NK-92 (cell line): ENCODE results near the gene IER5L.
A peak's percentile ranks its signal among the peaks of the same experiment; 100 is the strongest.

ENCODE experiments used
- DNase-seq: peaks from one replicate; lab custom pipeline; 2025; ENCODE audit not compliant: unreplicated experiment; lab: John Stamatoyannopoulos, UW

The IER5L gene

GRCh38 chr9:129177791-129178567 lies at the start of gene IER5L:
Gene IER5L, minus strand, starts transcription at chr9:129178261. Its CDS starts 209 bp downstream, at chr9:129178052.
- peak; percentile 40 for DNase-seq

GRCh38 chr9:129227843-129228189 lies 49.8 kb upstream of the IER5L start:
- no peak for DNase-seq

- no peak for DNase-seq
Measured at GRCh38 chr9:129225815-129226214, 47.8 kb upstream of the IER5L start.

- no peak for DNase-seq
Measured at GRCh38 chr9:129225490-129225778, 47.4 kb upstream of the IER5L start.

- no peak for DNase-seq
Measured at GRCh38 chr9:129224618-129225489, 46.8 kb upstream of the IER5L start.

GRCh38 chr9:129223551-129224208 lies 45.6 kb upstream of the IER5L start:
- DNase-seq = no peak

GRCh38 chr9:129222819-129223218 lies 44.8 kb upstream of the IER5L start:
- no peak for DNase-seq

GRCh38 chr9:129221979-129222635 lies 44.0 kb upstream of the IER5L start:
- no peak for DNase-seq

GRCh38 chr9:129221233-129221632 lies 43.2 kb upstream of the IER5L start:
- DNase-seq = no peak

GRCh38 chr9:129220771-129221170 lies 42.7 kb upstream of the IER5L start:
- DNase-seq = no peak

- no peak for DNase-seq
Measured at GRCh38 chr9:129218918-129219317, 40.9 kb upstream of the IER5L start.

GRCh38 chr9:129218272-129218625 lies 40.2 kb upstream of the IER5L start:
- no peak for DNase-seq

- DNase-seq = no peak
Measured at GRCh38 chr9:129213551-129213950, 35.5 kb upstream of the IER5L start.

GRCh38 chr9:129211686-129212085 lies 33.6 kb upstream of the IER5L start:
- DNase-seq = no peak

GRCh38 chr9:129210125-129210524 lies 32.1 kb upstream of the IER5L start:
- no peak for DNase-seq

GRCh38 chr9:129209580-129209979 lies 31.5 kb upstream of the IER5L start:
- no peak for DNase-seq

- no peak for DNase-seq
Measured at GRCh38 chr9:129209109-129209508, 31.0 kb upstream of the IER5L start.

- DNase-seq = no peak
Measured at GRCh38 chr9:129208207-129209032, 30.4 kb upstream of the IER5L start.

GRCh38 chr9:129206905-129207304 lies 28.8 kb upstream of the IER5L start:
- no peak for DNase-seq

GRCh38 chr9:129206401-129206800 lies 28.3 kb upstream of the IER5L start:
- no peak for DNase-seq

- no peak for DNase-seq
Measured at GRCh38 chr9:129204840-129205239, 26.8 kb upstream of the IER5L start.
